ENCODE results near the gene CAPN12. TPM values are rescaled to one million over a fixed set of nuclear protein-coding genes. Genes with fewer than 3 reads are reported as not detected.
A peak's percentile ranks its signal among the peaks of the same experiment; 100 is the strongest.
"Not testable (repeated sequence)": the region's sequence is repeated elsewhere in the genome, so short reads cannot be mapped to it uniquely, and the experiment has no call there.

The CAPN12 gene
- total RNA-seq, 4 donors from 2014 or later: 5.8 to 56.8 (median 6.4) TPM

GRCh38 chr19:38769635-38770211 lies 25.4 kb upstream of the CAPN12 start:
- H3K4me1 ChIP-seq: peaks cover 0 to 7% (median 3%) of the 10 kb centered on the region in 4 donors
- H3K9me3 ChIP-seq: no peaks in the 10 kb centered on the region
- H3K27ac ChIP-seq: peak overlapping the region; percentile 53 to 74 (median 68)
- H3K4me3 ChIP-seq: peak overlapping the region; percentile 20 to 50 (median 40)
- TF ChIP-seq, protein P1, sequence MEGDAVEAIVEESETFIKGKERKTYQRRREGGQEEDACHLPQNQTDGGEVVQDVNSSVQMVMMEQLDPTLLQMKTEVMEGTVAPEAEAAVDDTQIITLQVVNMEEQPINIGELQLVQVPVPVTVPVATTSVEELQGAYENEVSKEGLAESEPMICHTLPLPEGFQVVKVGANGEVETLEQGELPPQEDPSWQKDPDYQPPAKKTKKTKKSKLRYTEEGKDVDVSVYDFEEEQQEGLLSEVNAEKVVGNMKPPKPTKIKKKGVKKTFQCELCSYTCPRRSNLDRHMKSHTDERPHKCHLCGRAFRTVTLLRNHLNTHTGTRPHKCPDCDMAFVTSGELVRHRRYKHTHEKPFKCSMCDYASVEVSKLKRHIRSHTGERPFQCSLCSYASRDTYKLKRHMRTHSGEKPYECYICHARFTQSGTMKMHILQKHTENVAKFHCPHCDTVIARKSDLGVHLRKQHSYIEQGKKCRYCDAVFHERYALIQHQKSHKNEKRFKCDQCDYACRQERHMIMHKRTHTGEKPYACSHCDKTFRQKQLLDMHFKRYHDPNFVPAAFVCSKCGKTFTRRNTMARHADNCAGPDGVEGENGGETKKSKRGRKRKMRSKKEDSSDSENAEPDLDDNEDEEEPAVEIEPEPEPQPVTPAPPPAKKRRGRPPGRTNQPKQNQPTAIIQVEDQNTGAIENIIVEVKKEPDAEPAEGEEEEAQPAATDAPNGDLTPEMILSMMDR (IDR thresholded peaks at IDR 0.05): peak; percentile 77 to 98 (median 95)
- TF ChIP-seq POLR2A (IDR thresholded peaks at IDR 0.05): no peak
- DNase-seq: peak; percentile 95 to 98 (median 95)
- H3K36me3 ChIP-seq: no peaks in the 10 kb centered on the region
- no peaks in the 10 kb centered on the region for H3K27me3 ChIP-seq

- Histone ChIP-seq H3K36me3 (no peaks in the 10 kb centered on the region), H3K4me1 (peaks cover 0 to 7% (median 3%) of the 10 kb centered on the region in 4 donors), H3K27ac (no peak overlapping the region), H3K27me3 (no peaks in the 10 kb centered on the region), H3K9me3 (no peaks in the 10 kb centered on the region), H3K4me3 (no peak overlapping the region)
- TF ChIP-seq POLR2A (IDR thresholded peaks at IDR 0.05): no peak
- TF ChIP-seq, protein P1 (IDR thresholded peaks at IDR 0.05): no peak
- DNase-seq: no peak
Observed at GRCh38 chr19:38766276-38767047, 22.2 kb upstream of the CAPN12 start.

DNA sequence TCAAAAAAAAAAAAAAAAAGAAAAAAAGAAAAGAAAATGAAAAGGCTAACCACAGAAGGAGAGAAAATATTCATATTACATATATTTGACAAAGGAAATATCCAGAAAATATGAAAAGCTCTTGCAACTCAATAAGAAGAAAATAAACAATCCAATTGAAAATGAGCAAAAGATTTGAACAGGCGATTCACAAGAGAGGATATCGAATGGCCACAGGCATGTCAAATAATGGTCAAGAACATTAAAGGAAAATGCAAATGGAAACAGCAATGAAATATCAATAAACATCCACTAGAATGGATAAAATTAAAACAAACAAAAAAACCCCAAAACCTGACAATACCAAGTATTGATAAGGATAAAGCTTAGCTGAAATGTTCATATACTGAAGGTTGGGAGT lies 20.9 kb upstream of the CAPN12 start:
- H3K27me3 ChIP-seq: no peaks in the 10 kb centered on the region
- H3K27ac ChIP-seq: no peak overlapping the region
- TF ChIP-seq, protein P1 (IDR thresholded peaks at IDR 0.05): no peak
- TF ChIP-seq POLR2A (IDR thresholded peaks at IDR 0.05): no peak
- H3K36me3 ChIP-seq: no peaks in the 10 kb centered on the region
- no peak overlapping the region for H3K4me3 ChIP-seq
- DNase-seq: no peak
- H3K9me3 ChIP-seq: no peaks in the 10 kb centered on the region
- peaks cover 0 to 7% (median 3%) of the 10 kb centered on the region in 4 donors for H3K4me1 ChIP-seq

- Histone ChIP-seq H3K4me3 (no peak overlapping the region), H3K36me3 (no peaks in the 10 kb centered on the region), H3K27me3 (no peaks in the 10 kb centered on the region), H3K9me3 (no peaks in the 10 kb centered on the region), H3K4me1 (no peaks in the 10 kb centered on the region), H3K27ac (no peak overlapping the region)
- no peak for DNase-seq
- TF ChIP-seq POLR2A (IDR thresholded peaks at IDR 0.05): no peak
- TF ChIP-seq, protein P1 (IDR thresholded peaks at IDR 0.05): no peak
Observed at GRCh38 chr19:38763795-38764220, 19.5 kb upstream of the CAPN12 start.

- not testable (repeated sequence) for H3K4me1 ChIP-seq, H3K9me3 ChIP-seq, H3K36me3 ChIP-seq, DNase-seq, H3K27me3 ChIP-seq, H3K27ac ChIP-seq, H3K4me3 ChIP-seq
Observed at GRCh38 chr19:38761884-38762389, 17.7 kb upstream of the CAPN12 start.

GRCh38 chr19:38760805-38761517 lies 16.7 kb upstream of the CAPN12 start:
- not testable (repeated sequence) for DNase-seq, H3K4me3 ChIP-seq, H3K9me3 ChIP-seq, H3K27ac ChIP-seq, H3K36me3 ChIP-seq, H3K4me1 ChIP-seq, H3K27me3 ChIP-seq
